Liver (tissue), 3 donors: ENCODE data around the gene DPM3.

Source experiments
- GABPA ChIP-seq, 2 donors: IDR thresholded peaks in 1 of 2; conservative IDR thresholded peaks in 1 of 2; 2 replicates each; pipeline ENCODE4 v1.6.1; 2016; ENCODE audit warnings: antibody characterized with exemption in 2 of 2, mild to moderate bottlenecking in 1 of 2, moderate library complexity in 1 of 2
- HNF4G ChIP-seq: IDR thresholded peaks from 2 replicates; pipeline ENCODE4 v1.6.1; 2016; ENCODE audit warnings: antibody characterized with exemption
- TAF1 ChIP-seq: conservative IDR thresholded peaks from 2 replicates; pipeline ENCODE4 v1.6.1; 2016; ENCODE audit warnings: antibody characterized with exemption, mild to moderate bottlenecking
- TF ChIP-seq, protein P1 (sequence below): IDR thresholded peaks from 2 replicates; pipeline ENCODE4 v1.6.1; 2016; ENCODE audit warnings: antibody characterized with exemption
- TF ChIP-seq, protein P2 (sequence below): fragments of 150-350 bp; IDR thresholded peaks from 2 replicates; pipeline ENCODE4 v1.5.1; 2017; ENCODE audit warnings: improper control_type of control experiment, low read depth, low read length; ENCODE audit not compliant: missing input control
- TF ChIP-seq, protein P3 (sequence below): IDR thresholded peaks from 2 replicates; pipeline ENCODE4 v1.6.1; 2016; ENCODE audit warnings: antibody characterized with exemption, mild to moderate bottlenecking
- TF ChIP-seq, protein P4 (sequence below): IDR thresholded peaks from 2 replicates; pipeline ENCODE4 v1.6.1; 2016; ENCODE audit warnings: antibody characterized with exemption
- TF ChIP-seq, protein P5 (sequence below): IDR thresholded peaks from 2 replicates; pipeline ENCODE4 v1.6.1; 2016; ENCODE audit warnings: antibody characterized with exemption
- donor health status: healthy.
- donor health status: healthy.

DNA sequence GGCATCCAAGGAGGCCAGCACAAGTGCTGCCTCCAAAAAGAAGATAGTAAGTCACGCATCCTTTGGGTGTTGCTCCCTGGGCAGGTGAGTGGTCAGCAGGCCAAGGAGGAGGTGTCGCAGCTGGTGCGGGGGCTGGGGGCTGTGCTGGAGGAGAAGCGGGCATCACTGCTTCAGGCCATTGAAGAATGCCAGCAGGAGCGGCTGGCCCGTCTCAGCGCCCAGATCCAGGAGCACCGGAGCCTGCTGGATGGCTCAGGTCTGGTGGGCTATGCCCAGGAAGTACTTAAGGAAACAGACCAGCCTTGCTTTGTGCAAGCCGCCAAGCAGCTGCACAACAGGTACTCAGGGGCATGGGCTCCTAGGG lies 37.6 kb upstream of the DPM3 start:
- TF ChIP-seq, protein P1, sequence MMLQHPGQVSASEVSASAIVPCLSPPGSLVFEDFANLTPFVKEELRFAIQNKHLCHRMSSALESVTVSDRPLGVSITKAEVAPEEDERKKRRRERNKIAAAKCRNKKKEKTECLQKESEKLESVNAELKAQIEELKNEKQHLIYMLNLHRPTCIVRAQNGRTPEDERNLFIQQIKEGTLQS = no peak
- TF ChIP-seq GABPA (IDR thresholded peaks at IDR 0.05 in 1 of 2, conservative IDR thresholded peaks at IDR 0.05 in 1 of 2) (no peak), HNF4G (no peak), TAF1 (no peak)
- TF ChIP-seq, protein P2, sequence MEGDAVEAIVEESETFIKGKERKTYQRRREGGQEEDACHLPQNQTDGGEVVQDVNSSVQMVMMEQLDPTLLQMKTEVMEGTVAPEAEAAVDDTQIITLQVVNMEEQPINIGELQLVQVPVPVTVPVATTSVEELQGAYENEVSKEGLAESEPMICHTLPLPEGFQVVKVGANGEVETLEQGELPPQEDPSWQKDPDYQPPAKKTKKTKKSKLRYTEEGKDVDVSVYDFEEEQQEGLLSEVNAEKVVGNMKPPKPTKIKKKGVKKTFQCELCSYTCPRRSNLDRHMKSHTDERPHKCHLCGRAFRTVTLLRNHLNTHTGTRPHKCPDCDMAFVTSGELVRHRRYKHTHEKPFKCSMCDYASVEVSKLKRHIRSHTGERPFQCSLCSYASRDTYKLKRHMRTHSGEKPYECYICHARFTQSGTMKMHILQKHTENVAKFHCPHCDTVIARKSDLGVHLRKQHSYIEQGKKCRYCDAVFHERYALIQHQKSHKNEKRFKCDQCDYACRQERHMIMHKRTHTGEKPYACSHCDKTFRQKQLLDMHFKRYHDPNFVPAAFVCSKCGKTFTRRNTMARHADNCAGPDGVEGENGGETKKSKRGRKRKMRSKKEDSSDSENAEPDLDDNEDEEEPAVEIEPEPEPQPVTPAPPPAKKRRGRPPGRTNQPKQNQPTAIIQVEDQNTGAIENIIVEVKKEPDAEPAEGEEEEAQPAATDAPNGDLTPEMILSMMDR = no peak
- TF ChIP-seq, protein P3, sequence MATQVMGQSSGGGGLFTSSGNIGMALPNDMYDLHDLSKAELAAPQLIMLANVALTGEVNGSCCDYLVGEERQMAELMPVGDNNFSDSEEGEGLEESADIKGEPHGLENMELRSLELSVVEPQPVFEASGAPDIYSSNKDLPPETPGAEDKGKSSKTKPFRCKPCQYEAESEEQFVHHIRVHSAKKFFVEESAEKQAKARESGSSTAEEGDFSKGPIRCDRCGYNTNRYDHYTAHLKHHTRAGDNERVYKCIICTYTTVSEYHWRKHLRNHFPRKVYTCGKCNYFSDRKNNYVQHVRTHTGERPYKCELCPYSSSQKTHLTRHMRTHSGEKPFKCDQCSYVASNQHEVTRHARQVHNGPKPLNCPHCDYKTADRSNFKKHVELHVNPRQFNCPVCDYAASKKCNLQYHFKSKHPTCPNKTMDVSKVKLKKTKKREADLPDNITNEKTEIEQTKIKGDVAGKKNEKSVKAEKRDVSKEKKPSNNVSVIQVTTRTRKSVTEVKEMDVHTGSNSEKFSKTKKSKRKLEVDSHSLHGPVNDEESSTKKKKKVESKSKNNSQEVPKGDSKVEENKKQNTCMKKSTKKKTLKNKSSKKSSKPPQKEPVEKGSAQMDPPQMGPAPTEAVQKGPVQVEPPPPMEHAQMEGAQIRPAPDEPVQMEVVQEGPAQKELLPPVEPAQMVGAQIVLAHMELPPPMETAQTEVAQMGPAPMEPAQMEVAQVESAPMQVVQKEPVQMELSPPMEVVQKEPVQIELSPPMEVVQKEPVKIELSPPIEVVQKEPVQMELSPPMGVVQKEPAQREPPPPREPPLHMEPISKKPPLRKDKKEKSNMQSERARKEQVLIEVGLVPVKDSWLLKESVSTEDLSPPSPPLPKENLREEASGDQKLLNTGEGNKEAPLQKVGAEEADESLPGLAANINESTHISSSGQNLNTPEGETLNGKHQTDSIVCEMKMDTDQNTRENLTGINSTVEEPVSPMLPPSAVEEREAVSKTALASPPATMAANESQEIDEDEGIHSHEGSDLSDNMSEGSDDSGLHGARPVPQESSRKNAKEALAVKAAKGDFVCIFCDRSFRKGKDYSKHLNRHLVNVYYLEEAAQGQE = no peak
- TF ChIP-seq, protein P4, sequence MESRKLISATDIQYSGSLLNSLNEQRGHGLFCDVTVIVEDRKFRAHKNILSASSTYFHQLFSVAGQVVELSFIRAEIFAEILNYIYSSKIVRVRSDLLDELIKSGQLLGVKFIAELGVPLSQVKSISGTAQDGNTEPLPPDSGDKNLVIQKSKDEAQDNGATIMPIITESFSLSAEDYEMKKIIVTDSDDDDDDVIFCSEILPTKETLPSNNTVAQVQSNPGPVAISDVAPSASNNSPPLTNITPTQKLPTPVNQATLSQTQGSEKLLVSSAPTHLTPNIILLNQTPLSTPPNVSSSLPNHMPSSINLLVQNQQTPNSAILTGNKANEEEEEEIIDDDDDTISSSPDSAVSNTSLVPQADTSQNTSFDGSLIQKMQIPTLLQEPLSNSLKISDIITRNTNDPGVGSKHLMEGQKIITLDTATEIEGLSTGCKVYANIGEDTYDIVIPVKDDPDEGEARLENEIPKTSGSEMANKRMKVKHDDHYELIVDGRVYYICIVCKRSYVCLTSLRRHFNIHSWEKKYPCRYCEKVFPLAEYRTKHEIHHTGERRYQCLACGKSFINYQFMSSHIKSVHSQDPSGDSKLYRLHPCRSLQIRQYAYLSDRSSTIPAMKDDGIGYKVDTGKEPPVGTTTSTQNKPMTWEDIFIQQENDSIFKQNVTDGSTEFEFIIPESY = no peak
- TF ChIP-seq, protein P5, sequence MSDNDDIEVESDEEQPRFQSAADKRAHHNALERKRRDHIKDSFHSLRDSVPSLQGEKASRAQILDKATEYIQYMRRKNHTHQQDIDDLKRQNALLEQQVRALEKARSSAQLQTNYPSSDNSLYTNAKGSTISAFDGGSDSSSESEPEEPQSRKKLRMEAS = no peak
